Calu3 (cell line): ENCODE data around the gene C1orf21. TPM values are rescaled to one million over a fixed set of nuclear protein-coding genes. Genes with fewer than 3 reads are reported as not detected.

Experiments used
- BruUV-seq: library from RNA; stranded (reverse); fragments of 400-500 nt; replicated peaks from 2 replicates; lab custom pipeline; 2021; lab: Mats Ljungman, UMichigan
- CTCF ChIA-PET: fragments of 300-600 bp; sonication (Branson Sonifier 250); formaldehyde crosslinking; loops from one replicate; lab custom pipeline; 2022; ENCODE audit warnings: antibody characterized with exemption; lab: Charles Lee
- DNase-seq: peaks from one replicate; pipeline ENCODE4 v3.0.0; 2022
- H3K27ac Mint-ChIP-seq: one replicate; pipeline ENCODE4 v1.8.0; 2022; ENCODE audit warnings: mixed read lengths; ENCODE audit not compliant: unreplicated experiment
- H3K27me3 Mint-ChIP-seq: one replicate; pipeline ENCODE4 v1.8.0; 2022; ENCODE audit warnings: mixed read lengths; ENCODE audit not compliant: unreplicated experiment
- H3K36me3 Mint-ChIP-seq: one replicate; pipeline ENCODE4 v1.8.0; 2022; ENCODE audit warnings: mild to moderate bottlenecking, moderate library complexity, mixed read lengths; ENCODE audit not compliant: insufficient read depth, unreplicated experiment
- H3K4me1 Mint-ChIP-seq: one replicate; pipeline ENCODE4 v1.8.0; 2022; ENCODE audit warnings: mild to moderate bottlenecking, low read depth, mixed read lengths; ENCODE audit not compliant: unreplicated experiment
- H3K4me3 Mint-ChIP-seq: one replicate; pipeline ENCODE4 v1.8.0; 2022; ENCODE audit warnings: mild to moderate bottlenecking, low read depth, moderate library complexity, mixed read lengths; ENCODE audit not compliant: unreplicated experiment
- H3K9me3 Mint-ChIP-seq: one replicate; pipeline ENCODE4 v1.8.0; 2022; ENCODE audit warnings: low read depth, mixed read lengths; ENCODE audit not compliant: unreplicated experiment
- intact Hi-C: fragments of 100-400 bp; cut with micrococcal nuclease; formaldehyde crosslinking; loops from one replicate; pipeline ENCODE4 v1.10.0; 2022; ENCODE audit not compliant: unreplicated experiment
- total RNA-seq: library from RNA; stranded (reverse); gene quantifications from 2 replicates; pipeline ENCODE4 v1.2.3, GENCODE V29; 2022
- TF ChIP-seq, protein P1 (sequence below): fragments of 200-600 bp; IDR thresholded peaks from one replicate; pipeline ENCODE4 v1.8.0; 2022; ENCODE audit warnings: antibody characterized with exemption; ENCODE audit not compliant: unreplicated experiment

C1orf21 gene
- total RNA-seq, 1 experiment from 2014 or later = 20.6 TPM

DNA sequence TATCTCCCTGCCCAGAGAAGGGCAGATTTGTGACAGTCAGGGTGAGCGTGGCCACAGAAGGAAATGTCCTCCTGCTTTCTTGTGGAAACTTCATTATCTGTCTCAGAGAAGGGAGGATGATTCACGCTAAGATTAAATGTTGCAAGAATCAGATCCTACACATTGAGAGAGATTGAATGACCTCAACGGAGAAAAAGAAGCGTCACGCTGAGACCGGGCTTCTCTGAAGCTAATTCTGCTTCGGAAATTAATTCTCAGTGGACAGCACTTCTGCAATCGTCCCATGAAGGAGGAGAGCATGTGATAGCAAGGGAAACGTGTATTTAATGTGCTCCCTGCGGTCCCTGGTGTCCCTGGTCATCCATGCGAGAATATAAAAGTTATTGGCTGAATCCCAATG, 19.8 kb upstream of the C1orf21 start:
- CTCF ChIA-PET = interaction anchor here (1.9 kb wide), 1 partner anchor 11 kb away, joined by 5 read pairs; no protein-coding TSS in a partner anchor
- Mint-ChIP-seq H3K27me3 (no peaks in the 10 kb centered on the region), H3K27ac (no peak overlapping the region), H3K9me3 (no peaks in the 10 kb centered on the region), H3K4me3 (no peak overlapping the region), H3K4me1 (no peaks in the 10 kb centered on the region), H3K36me3 (peaks cover 4% of the 10 kb centered on the region)
- intact Hi-C loops = no loop called here
- BruUV-seq = no TSS peak
- no peak for DNase-seq
- TF ChIP-seq, protein P1, sequence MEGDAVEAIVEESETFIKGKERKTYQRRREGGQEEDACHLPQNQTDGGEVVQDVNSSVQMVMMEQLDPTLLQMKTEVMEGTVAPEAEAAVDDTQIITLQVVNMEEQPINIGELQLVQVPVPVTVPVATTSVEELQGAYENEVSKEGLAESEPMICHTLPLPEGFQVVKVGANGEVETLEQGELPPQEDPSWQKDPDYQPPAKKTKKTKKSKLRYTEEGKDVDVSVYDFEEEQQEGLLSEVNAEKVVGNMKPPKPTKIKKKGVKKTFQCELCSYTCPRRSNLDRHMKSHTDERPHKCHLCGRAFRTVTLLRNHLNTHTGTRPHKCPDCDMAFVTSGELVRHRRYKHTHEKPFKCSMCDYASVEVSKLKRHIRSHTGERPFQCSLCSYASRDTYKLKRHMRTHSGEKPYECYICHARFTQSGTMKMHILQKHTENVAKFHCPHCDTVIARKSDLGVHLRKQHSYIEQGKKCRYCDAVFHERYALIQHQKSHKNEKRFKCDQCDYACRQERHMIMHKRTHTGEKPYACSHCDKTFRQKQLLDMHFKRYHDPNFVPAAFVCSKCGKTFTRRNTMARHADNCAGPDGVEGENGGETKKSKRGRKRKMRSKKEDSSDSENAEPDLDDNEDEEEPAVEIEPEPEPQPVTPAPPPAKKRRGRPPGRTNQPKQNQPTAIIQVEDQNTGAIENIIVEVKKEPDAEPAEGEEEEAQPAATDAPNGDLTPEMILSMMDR = no peak

DNA sequence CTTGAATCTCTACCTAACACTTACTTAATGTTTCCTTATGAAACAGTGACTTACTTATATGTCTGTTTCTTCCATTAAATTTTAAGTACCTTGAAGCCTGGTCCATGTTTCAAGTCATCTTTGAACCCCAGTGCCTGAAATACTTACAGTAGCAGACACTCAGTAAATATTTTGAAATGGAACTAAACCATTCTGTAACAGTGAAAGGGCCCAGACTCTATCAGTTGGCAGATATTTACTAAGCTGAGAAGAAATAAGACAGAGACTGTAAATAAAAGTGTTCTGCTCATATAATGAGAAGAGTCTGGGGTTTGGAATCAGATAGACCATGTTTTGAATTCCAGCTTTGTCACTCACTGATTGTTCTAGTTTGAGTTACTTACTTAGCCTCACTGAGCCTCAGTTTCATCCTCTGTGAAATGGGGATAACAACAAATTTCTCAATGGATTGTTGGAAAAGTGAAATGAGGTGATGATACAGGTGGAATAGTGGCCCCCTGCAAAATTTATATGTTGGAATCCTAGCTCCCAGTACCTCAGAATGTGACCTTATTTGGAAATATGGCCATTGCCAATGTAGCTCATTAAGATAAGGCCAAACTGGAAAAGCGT, 19.3 kb upstream of the C1orf21 start:
- DNase-seq = no peak
- no peaks in the 10 kb centered on the region for H3K9me3 Mint-ChIP-seq

DNA sequence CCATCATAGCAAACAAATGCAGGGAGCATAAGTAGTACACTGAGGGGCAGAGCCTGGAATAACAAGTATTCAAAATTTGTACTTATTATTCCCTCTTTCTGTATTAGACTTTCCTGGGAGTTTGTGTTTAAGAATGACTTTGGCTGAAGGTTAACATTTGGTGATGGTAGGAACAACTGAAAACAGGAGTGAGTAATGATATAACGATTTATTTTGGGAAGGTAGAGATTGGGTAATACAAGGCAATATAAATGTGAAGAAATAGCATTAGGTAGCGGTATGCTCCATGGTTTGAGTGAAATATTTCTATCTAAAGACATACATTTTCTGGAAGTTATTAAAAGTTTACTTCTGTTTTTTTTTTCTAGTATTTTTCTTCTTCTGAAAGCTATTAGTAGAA, 18.5 kb upstream of the C1orf21 start:
- no peaks in the 10 kb centered on the region for H3K4me1 Mint-ChIP-seq
- CTCF ChIA-PET = interaction anchor here (0.7 to 1.9 kb wide), 2 partner anchors 10 to 41 kb away, joined by 3 to 5 read pairs; no protein-coding TSS in a partner anchor
- no peak for DNase-seq
- no peak overlapping the region for H3K4me3 Mint-ChIP-seq
- no TSS peak for BruUV-seq
- H3K9me3 Mint-ChIP-seq = no peaks in the 10 kb centered on the region
- no peak overlapping the region for H3K27ac Mint-ChIP-seq
- intact Hi-C loops = no loop called here
- no peaks in the 10 kb centered on the region for H3K27me3 Mint-ChIP-seq
- H3K36me3 Mint-ChIP-seq = peaks cover 4% of the 10 kb centered on the region
- TF ChIP-seq, protein P1 = no peak

More for the DNA sequence above, 19.3 kb upstream of the C1orf21 start:
- CTCF ChIA-PET = interaction anchor here (0.7 to 1.9 kb wide), 2 partner anchors 11 to 42 kb away, joined by 3 to 5 read pairs; no protein-coding TSS in a partner anchor
- H3K4me3 Mint-ChIP-seq = no peak overlapping the region
- no TSS peak for BruUV-seq
- no peaks in the 10 kb centered on the region for H3K27me3 Mint-ChIP-seq
- H3K27ac Mint-ChIP-seq = no peak overlapping the region
- TF ChIP-seq, protein P1 = no peak
- no peaks in the 10 kb centered on the region for H3K4me1 Mint-ChIP-seq
- peaks cover 4% of the 10 kb centered on the region for H3K36me3 Mint-ChIP-seq
- intact Hi-C loops = no loop called here

DNA sequence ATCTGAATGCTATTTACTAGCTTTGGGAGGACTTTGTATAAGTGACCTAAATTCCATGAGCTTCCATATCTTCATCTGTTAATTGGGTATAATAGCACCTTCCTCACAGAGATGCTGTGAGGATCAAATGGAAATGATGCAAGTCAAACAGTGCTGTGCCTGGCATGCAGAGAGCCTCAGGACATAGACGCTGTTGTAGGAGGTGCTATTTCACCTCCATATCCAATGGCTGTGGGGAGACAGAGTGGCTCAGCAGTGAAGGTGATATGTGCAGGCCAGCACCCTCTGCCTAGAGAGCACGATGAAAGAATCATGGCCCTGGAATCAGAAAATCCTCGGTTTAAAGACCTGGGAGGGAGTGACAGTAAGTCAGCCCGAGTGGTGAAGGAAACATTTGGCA, 16.0 kb upstream of the C1orf21 start:
- TF ChIP-seq, protein P1 = no peak
- intact Hi-C loops = no loop called here
- Mint-ChIP-seq H3K27me3 (no peaks in the 10 kb centered on the region), H3K36me3 (no peaks in the 10 kb centered on the region), H3K4me3 (no peak overlapping the region), H3K4me1 (no peaks in the 10 kb centered on the region), H3K9me3 (no peaks in the 10 kb centered on the region), H3K27ac (no peak overlapping the region)
- no peak for DNase-seq
- no TSS peak for BruUV-seq
- CTCF ChIA-PET = interaction anchor here (1.3 kb wide), 1 partner anchor 293 kb away, joined by 5 read pairs; no protein-coding TSS in a partner anchor
